Ishikawa (cell line): Measurements from ENCODE around the gene ADAP2.

Experiments
- CEBPB ChIP-seq: IDR thresholded peaks from 2 replicates; pipeline ENCODE4 v1.6.1; 2012
- EP300 ChIP-seq: IDR thresholded peaks from 2 replicates; pipeline ENCODE4 v1.6.1; 2012; ENCODE audit warnings: borderline replicate concordance
- NFIC ChIP-seq: IDR thresholded peaks from 2 replicates; pipeline ENCODE4 v1.6.1; 2012
- TF ChIP-seq, protein P1 (sequence below): IDR thresholded peaks from 2 replicates; pipeline ENCODE4 v1.6.1; 2012

GRCh38 chr17:31007695-31008373 is 86.1 kb downstream of the ADAP2 start:
- TF ChIP-seq EP300 (no peak), NFIC (no peak), CEBPB (no peak)
- TF ChIP-seq, protein P1, sequence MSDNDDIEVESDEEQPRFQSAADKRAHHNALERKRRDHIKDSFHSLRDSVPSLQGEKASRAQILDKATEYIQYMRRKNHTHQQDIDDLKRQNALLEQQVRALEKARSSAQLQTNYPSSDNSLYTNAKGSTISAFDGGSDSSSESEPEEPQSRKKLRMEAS: no peak
